H1 (cell line): ENCODE measurements around the gene WDR31. TPM values are rescaled to one million over a fixed set of nuclear protein-coding genes. Genes with fewer than 3 reads are reported as not detected.

Experiments
- BRCA1 ChIP-seq: IDR thresholded peaks from 2 replicates; pipeline ENCODE4 v1.6.1; 2012; ENCODE audit warnings: low read depth, low read length, improper control_type of control experiment
- CHD2 ChIP-seq: IDR thresholded peaks from 2 replicates; pipeline ENCODE4 v1.6.1; 2012; ENCODE audit warnings: low read length, improper control_type of control experiment
- CHD7 ChIP-seq: fragments of 300-600 bp; sonication (generic); IDR thresholded peaks from 2 replicates; pipeline ENCODE4 v1.7.1; 2012; ENCODE audit warnings: low read length, moderate library complexity, mild to moderate bottlenecking, inconsistent platforms; ENCODE audit not compliant: insufficient replicate concordance
- POU5F1 ChIP-seq: IDR thresholded peaks from 2 replicates; pipeline ENCODE4 v1.6.1; 2011; ENCODE audit warnings: low read depth, mild to moderate bottlenecking, low read length, moderate library complexity
- SP2 ChIP-seq: IDR thresholded peaks from 2 replicates; pipeline ENCODE4 v1.6.1; 2012; ENCODE audit warnings: mild to moderate bottlenecking, low read length, inconsistent platforms
- ZNF274 ChIP-seq: IDR thresholded peaks from 2 replicates; pipeline ENCODE4 v1.7.0; 2012; ENCODE audit warnings: low read length, borderline replicate concordance; ENCODE audit errors: extremely low read depth
- polyA plus RNA-seq, 7 experiments: library from polyadenylated mRNA; depleted of rRNA in 3 of 7; stranded (reverse) in 5 of 7; unstranded in 2 of 7; fragments of >200 nt in 5 of 7; fragments of 200-250 nt in 2 of 7; gene quantifications; 1 replicate in 5 of 7; 2 replicates in 1 of 7; 4 replicates in 1 of 7; pipeline versions ENCODE4 v1.2.1 to v1.2.3, GENCODE V29; 2011 to 2013; ENCODE audit warnings: missing spikeins in 2 of 7, mixed read lengths in 2 of 7
- total RNA-seq: library from RNA; stranded (reverse); fragmentation: NEBNext Ultra II Directional; extraction: Animal tissue kit (Norgen Biotek cat#: 25700); gene quantifications from 2 replicates; pipeline ENCODE4 v1.2.1, GENCODE V29; 2021

The WDR31 gene
- total and polyA plus RNA-seq, 2 of the 8 experiments (the other 6 are each of a cell fraction or from before 2014, with no cell fraction given), result 0.27 to 0.28 TPM

GRCh38 chr9:113369855-113370140 lies 29.7 kb upstream of the WDR31 start (continued):
- TF ChIP-seq CHD7 (no peak), CHD2 (no peak), SP2 (no peak), ZNF274 (no peak), POU5F1 (no peak), BRCA1 (no peak)
